OCI-LY1 (cell line): Measurements from ENCODE around the gene RPTN.

Experiments
- H2AFZ ChIP-seq: fragments of 200-600 bp; sonication (generic), shearing (Covaris generic); 2 replicates; pipeline ENCODE4 v1.6.0; 2014; ENCODE audit warnings: antibody characterized with exemption, mild to moderate bottlenecking, low read length
- H3F3A ChIP-seq: fragments of 200-600 bp; sonication (generic), shearing (Covaris generic); 2 replicates; pipeline ENCODE4 v1.6.0; 2014; ENCODE audit warnings: mild to moderate bottlenecking, antibody characterized with exemption, low read length, moderate library complexity; ENCODE audit not compliant: insufficient read depth
- H3K27ac ChIP-seq: fragments of 200-600 bp; sonication (generic); 2 replicates; pipeline ENCODE4 v1.5.1; 2014; ENCODE audit warnings: low read length, mixed run types, mild to moderate bottlenecking, low read depth; ENCODE audit not compliant: poor library complexity, severe bottlenecking
- H3K27me3 ChIP-seq: fragments of 200-600 bp; sonication (generic); 2 replicates; pipeline ENCODE4 v1.6.0; 2014; ENCODE audit warnings: antibody characterized with exemption, mild to moderate bottlenecking, low read length, moderate library complexity; ENCODE audit not compliant: insufficient read depth
- H3K36me3 ChIP-seq: fragments of 200-600 bp; sonication (generic); 2 replicates; pipeline ENCODE4 v1.6.1; 2014; ENCODE audit warnings: mild to moderate bottlenecking, antibody characterized with exemption, low read length, moderate library complexity, mixed read lengths; ENCODE audit not compliant: insufficient read depth
- H3K4me1 ChIP-seq: fragments of 200-600 bp; sonication (generic); 2 replicates; pipeline ENCODE4 v1.5.1; 2014; ENCODE audit warnings: mild to moderate bottlenecking, low read length, moderate library complexity; ENCODE audit not compliant: insufficient read depth, severe bottlenecking
- H3K4me2 ChIP-seq: fragments of 200-600 bp; sonication (generic), shearing (Covaris generic); 2 replicates; pipeline ENCODE4 v1.6.1; 2014; ENCODE audit warnings: low read length
- H3K4me3 ChIP-seq: fragments of 200-600 bp; sonication (generic); 2 replicates; pipeline ENCODE4 v1.5.1; 2014; ENCODE audit warnings: low read length, low read depth, mild to moderate bottlenecking, mixed read lengths; ENCODE audit not compliant: poor library complexity, severe bottlenecking
- H3K79me2 ChIP-seq: fragments of 200-600 bp; shearing (Covaris generic); 2 replicates; pipeline ENCODE4 v1.6.1; 2016; ENCODE audit warnings: mixed run types, low read length, mixed read lengths; ENCODE audit not compliant: insufficient read depth
- H3K9ac ChIP-seq: fragments of 200-600 bp; sonication (generic), shearing (Covaris generic); 2 replicates; pipeline ENCODE4 v1.6.1; 2014; ENCODE audit warnings: mild to moderate bottlenecking, low read length, mixed read lengths
- H3K9me2 ChIP-seq: fragments of 200-600 bp; sonication (generic), shearing (Covaris generic); 2 replicates; pipeline ENCODE4 v1.6.1; 2014; ENCODE audit warnings: low read depth, mild to moderate bottlenecking, low read length, mixed read lengths
- H3K9me3 ChIP-seq: fragments of 200-600 bp; shearing (Covaris generic); 2 replicates; pipeline ENCODE4 v1.6.1; 2014; ENCODE audit warnings: low read length, mixed read lengths
- H4K20me1 ChIP-seq: fragments of 200-600 bp; sonication (generic), shearing (Covaris generic); 2 replicates; pipeline ENCODE4 v1.6.0; 2016; ENCODE audit warnings: mild to moderate bottlenecking, low read length; ENCODE audit not compliant: insufficient read depth
- EZH2 ChIP-seq: fragments of 200-600 bp; sonication (generic), shearing (Covaris generic); IDR thresholded peaks from 2 replicates; pipeline ENCODE4 v1.8.0; 2017; ENCODE audit warnings: borderline replicate concordance, mixed run types, mild to moderate bottlenecking, antibody characterized with exemption, low read length, moderate library complexity, mixed read lengths
- TF ChIP-seq, protein P1 (sequence below): fragments of 200-600 bp; sonication (generic), shearing (Covaris generic); IDR thresholded peaks from 2 replicates; pipeline ENCODE4 v1.5.1; 2017; ENCODE audit warnings: mild to moderate bottlenecking, antibody characterized with exemption, low read length, moderate library complexity, mixed read lengths

RPTN gene

DNA sequence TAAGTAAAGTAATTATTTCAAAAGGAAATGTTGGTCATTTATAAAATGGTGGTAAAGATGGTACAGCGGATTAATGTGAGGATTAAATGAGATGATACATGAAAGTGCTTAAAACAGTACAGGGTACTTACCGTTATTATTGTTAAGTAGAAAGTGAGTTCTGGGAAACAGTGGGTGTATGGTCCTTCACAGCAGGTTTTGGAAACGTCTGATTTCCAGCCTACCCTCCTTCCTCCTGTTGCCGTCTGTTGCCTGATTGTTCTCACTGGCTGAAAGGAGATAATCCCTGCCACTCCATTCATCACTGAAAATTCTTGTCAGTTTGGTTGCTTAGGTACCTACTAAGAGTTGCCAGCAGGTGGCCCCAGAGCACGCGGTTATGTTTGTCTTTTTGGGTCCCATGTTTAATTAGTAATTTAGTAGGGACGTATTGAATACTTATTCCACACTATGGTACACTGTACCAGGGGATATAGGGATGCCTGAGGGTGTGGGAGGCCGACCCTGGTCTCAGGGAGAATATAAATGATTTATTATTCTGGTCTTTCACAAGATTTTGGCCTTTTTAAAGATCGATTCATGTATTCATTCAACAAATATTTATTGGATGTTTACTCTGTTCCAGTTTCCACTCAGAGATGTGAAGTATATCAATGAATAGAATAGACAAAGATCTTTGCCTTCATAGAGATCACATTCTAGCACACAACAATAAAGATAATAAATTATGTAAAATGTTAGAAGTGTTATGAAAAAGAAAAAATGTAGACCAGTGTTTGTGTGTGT lies 30.8 kb upstream of the RPTN start:
- H2AFZ ChIP-seq, result no peak overlapping the region
- no peaks in the 10 kb centered on the region for H3K9me2 ChIP-seq
- TF ChIP-seq, protein P1, sequence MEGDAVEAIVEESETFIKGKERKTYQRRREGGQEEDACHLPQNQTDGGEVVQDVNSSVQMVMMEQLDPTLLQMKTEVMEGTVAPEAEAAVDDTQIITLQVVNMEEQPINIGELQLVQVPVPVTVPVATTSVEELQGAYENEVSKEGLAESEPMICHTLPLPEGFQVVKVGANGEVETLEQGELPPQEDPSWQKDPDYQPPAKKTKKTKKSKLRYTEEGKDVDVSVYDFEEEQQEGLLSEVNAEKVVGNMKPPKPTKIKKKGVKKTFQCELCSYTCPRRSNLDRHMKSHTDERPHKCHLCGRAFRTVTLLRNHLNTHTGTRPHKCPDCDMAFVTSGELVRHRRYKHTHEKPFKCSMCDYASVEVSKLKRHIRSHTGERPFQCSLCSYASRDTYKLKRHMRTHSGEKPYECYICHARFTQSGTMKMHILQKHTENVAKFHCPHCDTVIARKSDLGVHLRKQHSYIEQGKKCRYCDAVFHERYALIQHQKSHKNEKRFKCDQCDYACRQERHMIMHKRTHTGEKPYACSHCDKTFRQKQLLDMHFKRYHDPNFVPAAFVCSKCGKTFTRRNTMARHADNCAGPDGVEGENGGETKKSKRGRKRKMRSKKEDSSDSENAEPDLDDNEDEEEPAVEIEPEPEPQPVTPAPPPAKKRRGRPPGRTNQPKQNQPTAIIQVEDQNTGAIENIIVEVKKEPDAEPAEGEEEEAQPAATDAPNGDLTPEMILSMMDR, result peak; percentile 77
- TF ChIP-seq EZH2, result no peak
- H3K36me3 ChIP-seq, result no peaks in the 10 kb centered on the region
- peak overlapping the region; percentile 69 for H3K4me2 ChIP-seq
- H3F3A ChIP-seq, result no peaks in the 10 kb centered on the region
- H3K4me3 ChIP-seq, result peak overlapping the region; percentile 53
- H3K27me3 ChIP-seq, result no peaks in the 10 kb centered on the region
- no peaks in the 10 kb centered on the region for H3K79me2 ChIP-seq
- no peaks in the 10 kb centered on the region for H4K20me1 ChIP-seq
- no peaks in the 10 kb centered on the region for H3K9me3 ChIP-seq
- H3K27ac ChIP-seq, result no peak overlapping the region
- no peak overlapping the region for H3K9ac ChIP-seq
- H3K4me1 ChIP-seq, result peaks cover 9% of the 10 kb centered on the region

DNA sequence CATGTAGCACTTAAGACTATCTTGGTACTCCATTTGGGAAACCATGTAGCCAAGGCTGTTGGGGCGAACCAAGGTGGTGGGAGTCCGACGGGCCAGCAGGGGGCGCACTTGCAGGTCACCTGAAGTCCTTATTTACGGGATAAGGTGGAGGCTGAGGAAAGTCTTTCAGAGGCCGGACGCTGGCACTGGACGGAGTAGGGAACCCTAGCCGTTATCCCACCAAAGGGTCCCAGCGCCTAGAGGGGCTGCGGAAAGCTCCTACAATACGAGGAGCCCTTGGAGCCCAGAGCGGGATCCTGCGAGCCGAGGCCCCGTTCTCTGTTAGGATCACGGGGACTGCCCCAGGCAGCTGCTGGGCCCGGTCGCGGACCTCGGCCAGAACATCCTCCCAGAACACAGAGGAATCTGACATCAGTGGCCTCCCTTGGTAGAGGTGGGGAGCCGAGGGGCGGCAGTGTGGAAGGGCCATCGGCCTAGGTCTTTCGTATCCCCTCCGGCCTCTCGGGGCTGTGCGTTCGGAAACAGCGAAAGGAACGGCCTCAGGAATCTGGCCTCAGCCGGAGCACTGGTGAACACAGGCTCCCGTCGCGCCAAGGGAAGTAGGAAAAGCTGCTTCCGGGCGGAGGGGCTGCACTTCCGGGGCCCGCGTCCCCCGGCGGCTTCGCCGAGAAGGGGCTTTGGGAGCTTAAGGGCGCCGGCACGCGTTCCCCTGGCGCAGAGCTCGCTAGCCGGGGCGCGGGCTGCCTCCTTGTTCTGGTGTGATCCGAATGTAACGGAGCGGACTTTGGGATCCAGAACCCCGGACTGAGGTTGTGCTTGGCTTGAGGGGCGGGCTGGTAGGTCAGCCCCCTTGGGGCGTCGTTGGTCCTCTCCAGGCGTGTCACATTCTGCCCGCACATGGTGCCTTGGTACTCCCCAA lies 29.9 kb upstream of the RPTN start:
- H3K79me2 ChIP-seq, result no peaks in the 10 kb centered on the region
- H2AFZ ChIP-seq, result no peak overlapping the region
- H3K4me2 ChIP-seq, result peak overlapping the region; percentile 69
- H3K27me3 ChIP-seq, result no peaks in the 10 kb centered on the region
- no peaks in the 10 kb centered on the region for H4K20me1 ChIP-seq
- no peaks in the 10 kb centered on the region for H3K9me2 ChIP-seq
- no peaks in the 10 kb centered on the region for H3K36me3 ChIP-seq
- no peaks in the 10 kb centered on the region for H3F3A ChIP-seq
- no peak overlapping the region for H3K27ac ChIP-seq
- H3K4me3 ChIP-seq, result peak overlapping the region; percentile 53
- peak overlapping the region; percentile 32; the same call in 1 of the 2 replicates for H3K9ac ChIP-seq
- H3K9me3 ChIP-seq, result no peaks in the 10 kb centered on the region
- no peak for TF ChIP-seq EZH2
- TF ChIP-seq, protein P1, result peak; percentile 84
- H3K4me1 ChIP-seq, result peaks cover 9% of the 10 kb centered on the region

DNA sequence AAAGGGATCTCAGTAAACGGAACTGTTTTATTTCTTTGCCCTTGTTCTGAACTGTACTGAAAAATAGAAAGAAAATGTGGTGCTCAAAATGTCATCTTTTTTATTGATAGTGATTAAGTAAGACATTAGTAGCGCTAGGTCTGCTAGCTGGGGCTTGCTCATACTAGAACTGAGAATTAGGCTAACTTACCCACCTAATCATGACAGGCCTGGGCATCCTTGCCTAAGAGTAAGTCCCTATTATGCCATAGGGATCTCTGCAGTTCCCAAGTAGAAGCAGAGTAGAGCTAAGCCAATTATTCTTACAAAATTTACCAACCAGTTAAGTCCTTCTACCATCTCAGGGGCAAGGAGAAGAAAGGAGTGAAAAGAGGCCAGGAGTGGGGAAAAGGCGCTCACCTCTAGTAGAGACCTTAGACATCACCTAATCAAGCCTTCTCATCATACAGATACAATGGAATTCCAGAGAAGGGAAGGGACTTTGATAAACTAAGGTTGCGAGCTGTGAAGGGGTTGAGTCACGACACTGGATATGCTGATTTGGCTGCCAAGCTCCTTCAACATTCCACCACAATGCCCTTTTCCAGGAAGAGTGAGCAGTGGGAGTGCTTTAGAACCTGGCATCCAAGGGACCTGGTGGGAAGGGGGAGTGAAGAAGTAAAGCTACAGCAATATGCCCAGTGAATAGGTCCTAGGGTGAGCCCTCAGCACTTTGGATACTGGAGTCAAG lies 27.7 kb upstream of the RPTN start:
- no peak overlapping the region for H3K4me3 ChIP-seq
- H3K79me2 ChIP-seq, result no peaks in the 10 kb centered on the region
- no peaks in the 10 kb centered on the region for H3K27me3 ChIP-seq
- no peak for TF ChIP-seq EZH2
- TF ChIP-seq, protein P1, result no peak
- no peaks in the 10 kb centered on the region for H3K36me3 ChIP-seq
- H4K20me1 ChIP-seq, result no peaks in the 10 kb centered on the region
- H3K4me1 ChIP-seq, result peaks cover 9% of the 10 kb centered on the region
- no peak overlapping the region for H3K4me2 ChIP-seq
- H3F3A ChIP-seq, result no peaks in the 10 kb centered on the region
- H3K9me3 ChIP-seq, result no peaks in the 10 kb centered on the region
- H3K27ac ChIP-seq, result no peak overlapping the region
- no peaks in the 10 kb centered on the region for H3K9me2 ChIP-seq
- no peak overlapping the region for H2AFZ ChIP-seq
- no peak overlapping the region for H3K9ac ChIP-seq
